Activated T-helper 9 cell treated with anti-CD3 and anti-CD28 coated beads, Interleukin-2, amount 50 U/mL, for 16 hours (primary cell): ENCODE results near the gene ZNF277.

Experiments
- DNase-seq: peaks from one replicate; pipeline ENCODE4 v3.0.0-alpha.2; 2020; ENCODE audit warnings: low read depth

ZNF277 gene

GRCh38 chr7:112185005-112185834 lies 21.3 kb upstream of the ZNF277 start:
- DNase-seq = no peak

- DNase-seq = no peak
Observed at GRCh38 chr7:112186300-112186699, 20.2 kb upstream of the ZNF277 start.

- no peak for DNase-seq
Observed at GRCh38 chr7:112188257-112188656, 18.2 kb upstream of the ZNF277 start.

- no peak for DNase-seq
Observed at GRCh38 chr7:112189691-112190090, 16.8 kb upstream of the ZNF277 start.

GRCh38 chr7:112190120-112190519 lies 16.4 kb upstream of the ZNF277 start:
- DNase-seq = no peak

- no peak for DNase-seq
Observed at GRCh38 chr7:112192236-112193154, 14.0 kb upstream of the ZNF277 start.

- DNase-seq = no peak
Observed at GRCh38 chr7:112193915-112194502, 12.5 kb upstream of the ZNF277 start.

GRCh38 chr7:112195717-112196116 lies 10.8 kb upstream of the ZNF277 start:
- DNase-seq = no peak

- no peak for DNase-seq
Observed at GRCh38 chr7:112197322-112197721, 9.2 kb upstream of the ZNF277 start.

- no peak for DNase-seq
Observed at GRCh38 chr7:112199035-112199655, 7.3 kb upstream of the ZNF277 start.

GRCh38 chr7:112199672-112200071 lies 6.8 kb upstream of the ZNF277 start:
- no peak for DNase-seq

GRCh38 chr7:112201411-112201810 lies 5.1 kb upstream of the ZNF277 start:
- DNase-seq = no peak

- no peak for DNase-seq
Observed at GRCh38 chr7:112201839-112202238, 4.7 kb upstream of the ZNF277 start.

GRCh38 chr7:112202816-112203215 lies 3.7 kb upstream of the ZNF277 start:
- no peak for DNase-seq

- DNase-seq = no peak
Observed at GRCh38 chr7:112203365-112203739, 3.1 kb upstream of the ZNF277 start.

GRCh38 chr7:112204499-112205342 lies 1.8 kb upstream of the ZNF277 start:
- no peak for DNase-seq

- DNase-seq = peak; percentile 16
Observed at GRCh38 chr7:112205343-112206237, 905 bp upstream of the ZNF277 start.

- no peak for DNase-seq
Observed at GRCh38 chr7:112206991-112207592, 597 bp downstream of the ZNF277 start.

GRCh38 chr7:112207765-112208164 lies 1.3 kb downstream of the ZNF277 start:
- no peak for DNase-seq
